ENCODE results near the gene TWIST1. TPM values are rescaled to one million over a fixed set of nuclear protein-coding genes. Genes with fewer than 3 reads are reported as not detected.
A peak's percentile ranks its signal among the peaks of the same experiment; 100 is the strongest.

The TWIST1 gene
- total RNA-seq, 1 donor, result 33.2 TPM

- no peak overlapping the region for H3K4me3 ChIP-seq (ENCODE audit: low read depth, low read length)
- DNase-seq (ENCODE audit: low read depth), result no peak
- no peak for TF ChIP-seq CTCF (IDR thresholded peaks at IDR 0.05; ENCODE audit: insufficient read depth, low read length)
Measured at GRCh38 chr7:19089378-19089777, 28.1 kb downstream of the TWIST1 start.

GRCh38 chr7:19080093-19080492 lies 37.3 kb downstream of the TWIST1 start:
- H3K4me3 ChIP-seq (ENCODE audit: low read depth, low read length), result no peak overlapping the region
- TF ChIP-seq CTCF (IDR thresholded peaks at IDR 0.05; ENCODE audit: insufficient read depth, low read length), result no peak
- DNase-seq (ENCODE audit: low read depth), result no peak

- DNase-seq (ENCODE audit: low read depth), result peak; percentile 22
- H3K4me3 ChIP-seq (ENCODE audit: low read depth, low read length), result no peak overlapping the region
- no peak for TF ChIP-seq CTCF (IDR thresholded peaks at IDR 0.05; ENCODE audit: insufficient read depth, low read length)
Measured at GRCh38 chr7:19079066-19079465, 38.4 kb downstream of the TWIST1 start.

GRCh38 chr7:19069842-19070241 lies 47.6 kb downstream of the TWIST1 start:
- no peak for TF ChIP-seq CTCF (IDR thresholded peaks at IDR 0.05; ENCODE audit: insufficient read depth, low read length)
- DNase-seq (ENCODE audit: low read depth), result peak; percentile 33
- H3K4me3 ChIP-seq (ENCODE audit: low read depth, low read length), result no peak overlapping the region

- H3K4me3 ChIP-seq (ENCODE audit: low read depth, low read length), result no peak overlapping the region
- no peak for TF ChIP-seq CTCF (IDR thresholded peaks at IDR 0.05; ENCODE audit: insufficient read depth, low read length)
- peak; percentile 44 for DNase-seq (ENCODE audit: low read depth)
Measured at GRCh38 chr7:19066170-19066569, 51.3 kb downstream of the TWIST1 start.

Other genes with a start within 250 kb of the TWIST1 start
- not detected in 2 replicates for gene FERD3L, start 27.8 kb upstream of the TWIST1 start, total RNA-seq (ENCODE audit: low replicate concordance)

Measured in fibroblast of the aortic adventitia (primary cell).